WTC11 (cell line): ENCODE results near the gene MASP1.

Experiments
- CREM ChIP-seq: sonication (generic); formaldehyde crosslinking; IDR thresholded peaks from 2 replicates; pipeline ENCODE4 v1.8.1; 2022; ENCODE audit warnings: mild to moderate bottlenecking, missing genetic modification reagents, moderate library complexity
- CTCF ChIP-seq: fragments of 200-600 bp; IDR thresholded peaks from 2 replicates; pipeline ENCODE4 v1.8.0; 2022; ENCODE audit warnings: antibody characterized with exemption
- ERG ChIP-seq: fragments of 250-450 bp; sonication (Bioruptor Pico); IDR thresholded peaks from 2 replicates; pipeline ENCODE4 v1.8.0; 2021; ENCODE audit warnings: mild to moderate bottlenecking
- ESRRA ChIP-seq: sonication (generic); formaldehyde crosslinking; IDR thresholded peaks from 2 replicates; pipeline ENCODE4 v1.8.1; 2022; ENCODE audit warnings: mild to moderate bottlenecking, missing genetic modification reagents, borderline replicate concordance
- HMGXB4 ChIP-seq: sonication (generic); formaldehyde crosslinking; IDR thresholded peaks from 2 replicates; pipeline ENCODE4 v1.8.1; 2023; ENCODE audit warnings: mild to moderate bottlenecking, moderate library complexity, missing genetic modification reagents
- MAX ChIP-seq: sonication (generic); formaldehyde crosslinking; IDR thresholded peaks from 2 replicates; pipeline ENCODE4 v1.8.0; 2022; ENCODE audit warnings: mild to moderate bottlenecking, missing genetic modification reagents
- NR1H2 ChIP-seq: sonication (generic); formaldehyde crosslinking; IDR thresholded peaks from 2 replicates; pipeline ENCODE4 v1.9.0; 2021; ENCODE audit warnings: mild to moderate bottlenecking, moderate library complexity, missing genetic modification reagents
- PREB ChIP-seq: sonication (generic); formaldehyde crosslinking; IDR thresholded peaks from 2 replicates; pipeline ENCODE4 v1.8.1; 2022; ENCODE audit warnings: mild to moderate bottlenecking, missing genetic modification reagents, moderate library complexity, borderline replicate concordance
- SP1 ChIP-seq: sonication (generic); formaldehyde crosslinking; conservative IDR thresholded peaks from 2 replicates; pipeline ENCODE4 v1.8.1; 2022; ENCODE audit warnings: missing genetic modification reagents
- TCF7 ChIP-seq: sonication (generic); formaldehyde crosslinking; IDR thresholded peaks from 2 replicates; pipeline ENCODE4 v1.8.0; 2022; ENCODE audit warnings: mild to moderate bottlenecking, low read depth, missing genetic modification reagents, moderate library complexity
- USF1 ChIP-seq: sonication (generic); formaldehyde crosslinking; IDR thresholded peaks from 2 replicates; pipeline ENCODE4 v1.8.0; 2022; ENCODE audit warnings: mild to moderate bottlenecking, missing genetic modification reagents
- ZNF423 ChIP-seq: fragments of 250-450 bp; sonication (Bioruptor Pico); IDR thresholded peaks from 2 replicates; pipeline ENCODE4 v2.1.2; 2022; ENCODE audit warnings: mild to moderate bottlenecking, moderate library complexity
- ZSCAN18 ChIP-seq: fragments of 250-450 bp; sonication (Bioruptor Pico); IDR thresholded peaks from 2 replicates; pipeline ENCODE4 v2.1.2; 2022; ENCODE audit warnings: mild to moderate bottlenecking, moderate library complexity

GRCh38 chr3:187287256-187287655 is 4.3 kb downstream of the MASP1 start:
- TF ChIP-seq CREM (CRISPR knock-in tag), result no peak
- TF ChIP-seq ESRRA (CRISPR knock-in tag), result no peak
- no peak for TF ChIP-seq HMGXB4 (CRISPR knock-in tag)
- TF ChIP-seq CTCF, result no peak
- no peak for TF ChIP-seq ZSCAN18
- no peak for TF ChIP-seq TCF7 (CRISPR knock-in tag)
- TF ChIP-seq MAX (CRISPR knock-in tag), result no peak
- TF ChIP-seq ZNF423 (CRISPR knock-in tag), result no peak
- TF ChIP-seq ERG, result no peak
- TF ChIP-seq USF1 (CRISPR knock-in tag), result no peak
- TF ChIP-seq NR1H2 (CRISPR knock-in tag), result no peak
- no peak for TF ChIP-seq PREB (CRISPR knock-in tag)
- TF ChIP-seq SP1, result no peak
